ENCODE results near the gene RXRA. TPM values are rescaled to one million over a fixed set of nuclear protein-coding genes. Genes with fewer than 3 reads are reported as not detected.

RXRA gene
- total and polyA plus RNA-seq, 10 of the 15 experiments (the other 5 are each of a cell fraction or from before 2014, with no cell fraction given): 0.89 to 36.8 (median 11.1) TPM

DNA sequence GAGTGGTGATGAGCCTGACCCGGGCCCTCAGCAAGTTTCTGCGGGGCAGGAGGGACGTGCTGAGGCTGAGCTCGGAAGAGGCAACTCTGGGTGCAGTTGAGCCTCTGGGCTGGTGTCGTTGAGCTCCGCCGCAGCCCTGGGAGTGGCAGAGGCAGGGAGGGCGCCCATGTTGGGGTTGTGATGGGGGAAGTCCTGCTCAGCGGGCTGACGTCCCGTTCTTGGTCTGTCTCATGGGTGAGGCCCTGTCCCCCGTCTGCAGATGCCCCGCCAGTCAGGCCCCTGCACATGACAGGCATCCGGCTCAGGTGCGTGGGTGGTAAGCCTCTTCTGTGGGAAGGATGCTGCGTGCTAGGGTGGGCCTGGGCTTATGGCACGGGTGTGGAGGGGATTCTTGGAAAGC lies 64.3 kb downstream of the RXRA start (continued):
- TF ChIP-seq FOS (IDR thresholded peaks at IDR 0.05; ENCODE audit: borderline replicate concordance, extremely low read depth, insufficient read length) (no peak), BCL3 (IDR thresholded peaks at IDR 0.05; ENCODE audit: borderline replicate concordance, insufficient read depth, low read depth, low read length, poor library complexity, severe bottlenecking) (peak; percentile 83), SREBF1 (IDR thresholded peaks at IDR 0.05; ENCODE audit: low read length) (no peak), BHLHE40 (IDR thresholded peaks at IDR 0.05; ENCODE audit: borderline replicate concordance in 1 of 2, low read depth in 2 of 2, low read length in 1 of 2) (peak; percentile 97 to 98), MYB (IDR thresholded peaks at IDR 0.05; ENCODE audit: borderline replicate concordance, low read depth, low read length) (no peak), ATF7 (IDR thresholded peaks at IDR 0.05; ENCODE audit: low read depth) (peak; percentile 70), TBL1XR1 (IDR thresholded peaks at IDR 0.05; ENCODE audit: low read depth, low read length) (0 out of 2 replicates have a peak, but pooled peaks have one; percentile 26), SPI1 (IDR thresholded peaks at IDR 0.05; ENCODE audit: borderline replicate concordance, insufficient read depth, low read depth, low read length) (0 out of 2 replicates have a peak, but pooled peaks have one; percentile 12), MAX (IDR thresholded peaks at IDR 0.05; ENCODE audit: low read depth, low read length) (peak; percentile 71), GATAD2B (conservative IDR thresholded peaks at IDR 0.05; ENCODE audit: low read depth) (peak; percentile 23; the same call in 1 of the 2 replicates), BACH1 (IDR thresholded peaks at IDR 0.05; ENCODE audit: borderline replicate concordance) (peak; percentile 48; the same call in 1 of the 2 replicates), ZBED1 (IDR thresholded peaks at IDR 0.05; ENCODE audit: borderline replicate concordance) (peak; percentile 47; the same call in 1 of the 2 replicates), HDAC2 (IDR thresholded peaks at IDR 0.05) (no peak), POLR2A (IDR thresholded peaks at IDR 0.05; ENCODE audit: low read depth, low read length) (no peak), SREBF2 (IDR thresholded peaks at IDR 0.05; ENCODE audit: low read length) (no peak), CBX5 (IDR thresholded peaks at IDR 0.05; ENCODE audit: low read depth) (no peak), MEF2B (IDR thresholded peaks at IDR 0.05; ENCODE audit: partially characterized antibody, poor library complexity, severe bottlenecking) (no peak), JUNB (IDR thresholded peaks at IDR 0.05) (peak; percentile 64; the same call in 1 of the 2 replicates), ETV6 (conservative IDR thresholded peaks at IDR 0.05 in 1 of 2, IDR thresholded peaks at IDR 0.05 in 1 of 2; ENCODE audit: borderline replicate concordance in 1 of 2, low read depth in 1 of 2) (peak in 1 of 2 experiments; percentile 86; a peak in 2 of 4 replicates), EP300 (IDR thresholded peaks at IDR 0.05; ENCODE audit: borderline replicate concordance in 1 of 2, control insufficient read depth in 1 of 2, low read depth in 2 of 2, low read length in 2 of 2) (peak; percentile 65 to 66; a peak in 3 of 4 replicates), STAT1 (conservative IDR thresholded peaks at IDR 0.05) (no peak), NR2C2 (IDR thresholded peaks at IDR 0.05; ENCODE audit: borderline replicate concordance, control insufficient read depth, insufficient read length, low read depth) (no peak), YBX1 (IDR thresholded peaks at IDR 0.05) (no peak), CEBPB (IDR thresholded peaks at IDR 0.05; ENCODE audit: borderline replicate concordance in 1 of 2, low read depth in 2 of 2, low read length in 2 of 2) (no peak), SRF (IDR thresholded peaks at IDR 0.05; ENCODE audit: low read depth in 2 of 2, low read length in 2 of 2) (0 out of 4 replicates have a peak, but pooled peaks of 1 of the 2 experiments have one; percentile 26), NFYA (IDR thresholded peaks at IDR 0.05; ENCODE audit: borderline replicate concordance, low read depth, low read length) (no peak), POU2F2 (IDR thresholded peaks at IDR 0.05; ENCODE audit: borderline replicate concordance, low read depth, low read length) (peak; percentile 56; the same call in 1 of the 3 replicates), TCF12 (IDR thresholded peaks at IDR 0.05; ENCODE audit: low read depth, low read length) (peak; percentile 81), IRF4 (IDR thresholded peaks at IDR 0.05; ENCODE audit: low read depth, low read length) (peak; percentile 78), IKZF1 (conservative IDR thresholded peaks at IDR 0.05) (no peak)

Measured in GM12878 (cell line).